KMS-11 (cell line): ENCODE measurements around the gene FTL.
"Not testable (repeated sequence)": the region's sequence is repeated elsewhere in the genome, so short reads cannot be mapped to it uniquely, and the experiment has no call there.

Source experiments
- H2AFZ ChIP-seq: fragments of 200-600 bp; sonication (generic); 2 replicates; pipeline ENCODE4 v1.6.1; 2016; ENCODE audit warnings: antibody characterized with exemption, mixed run types, low read depth
- H3K27ac ChIP-seq: fragments of 200-600 bp; sonication (generic); 2 replicates; pipeline ENCODE4 v1.6.1; 2016; ENCODE audit warnings: mild to moderate bottlenecking, mixed run types
- H3K27me3 ChIP-seq: fragments of 200-600 bp; sonication (generic); 2 replicates; pipeline ENCODE4 v1.6.1; 2017; ENCODE audit warnings: mild to moderate bottlenecking, low read depth, mixed run types, moderate library complexity; ENCODE audit not compliant: insufficient read depth
- H3K36me3 ChIP-seq: fragments of 200-600 bp; sonication (generic); 2 replicates; pipeline ENCODE4 v1.6.1; 2017; ENCODE audit warnings: mild to moderate bottlenecking, mixed run types; ENCODE audit not compliant: insufficient read depth
- H3K4me1 ChIP-seq: fragments of 200-600 bp; sonication (generic); 2 replicates; pipeline ENCODE4 v1.6.1; 2016; ENCODE audit warnings: mild to moderate bottlenecking, low read depth, mixed run types; ENCODE audit not compliant: poor library complexity, severe bottlenecking
- H3K4me2 ChIP-seq: fragments of 200-600 bp; sonication (generic); 2 replicates; pipeline ENCODE4 v1.7.0; 2016; ENCODE audit warnings: mild to moderate bottlenecking, mixed run types
- H3K4me3 ChIP-seq: fragments of 200-600 bp; sonication (generic); IDR thresholded peaks from 2 replicates; pipeline ENCODE4 v1.6.1; 2017; ENCODE audit warnings: low read depth, low read length, mixed read lengths; ENCODE audit not compliant: insufficient read depth
- H3K79me2 ChIP-seq: fragments of 200-600 bp; sonication (generic); 2 replicates; pipeline ENCODE4 v1.6.1; 2016; ENCODE audit warnings: low read depth, mixed run types; ENCODE audit not compliant: insufficient read depth
- H3K9ac ChIP-seq: fragments of 200-600 bp; sonication (generic); 2 replicates; pipeline ENCODE4 v1.6.1; 2016; ENCODE audit warnings: mild to moderate bottlenecking, mixed run types
- H4K20me1 ChIP-seq: fragments of 200-600 bp; sonication (generic); 2 replicates; pipeline ENCODE4 v1.6.1; 2016; ENCODE audit warnings: mild to moderate bottlenecking, mixed run types; ENCODE audit not compliant: insufficient read depth
- TF ChIP-seq, protein P1 (sequence below): fragments of 200-600 bp; sonication (generic); conservative IDR thresholded peaks from 2 replicates; pipeline ENCODE4 v1.6.1; 2017; ENCODE audit warnings: low read depth, mild to moderate bottlenecking, antibody characterized with exemption, low read length, moderate library complexity, mixed read lengths

FTL gene

DNA sequence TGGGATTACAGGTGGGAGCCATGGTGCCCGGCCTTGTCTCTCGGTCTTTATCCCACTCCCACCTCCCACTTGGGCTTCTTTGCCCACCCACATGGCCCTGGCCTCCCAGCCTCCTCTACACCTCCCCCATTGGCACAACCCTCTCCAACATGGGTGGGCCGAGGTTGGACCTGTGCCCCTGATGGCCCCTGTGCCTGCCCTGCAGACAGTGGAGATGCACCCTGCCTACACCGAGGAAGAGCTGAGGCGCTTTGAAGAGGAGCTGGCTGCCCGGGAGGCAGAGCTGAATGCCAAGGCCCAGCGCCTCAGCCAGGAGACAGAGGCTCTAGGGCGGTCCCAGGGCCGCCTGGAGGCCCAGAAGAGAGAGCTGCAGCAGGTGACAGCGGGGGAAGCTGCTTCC is 44.2 kb upstream of the FTL start:
- Histone ChIP-seq H3K4me2 (no peak overlapping the region), H3K79me2 (no peaks in the 10 kb centered on the region), H3K4me1 (no peaks in the 10 kb centered on the region), H4K20me1 (no peaks in the 10 kb centered on the region), H3K4me3 (no peak overlapping the region), H3K36me3 (no peaks in the 10 kb centered on the region), H3K27me3 (no peaks in the 10 kb centered on the region), H3K9ac (no peak overlapping the region), H2AFZ (no peak overlapping the region), H3K27ac (no peak overlapping the region)
- TF ChIP-seq, protein P1, sequence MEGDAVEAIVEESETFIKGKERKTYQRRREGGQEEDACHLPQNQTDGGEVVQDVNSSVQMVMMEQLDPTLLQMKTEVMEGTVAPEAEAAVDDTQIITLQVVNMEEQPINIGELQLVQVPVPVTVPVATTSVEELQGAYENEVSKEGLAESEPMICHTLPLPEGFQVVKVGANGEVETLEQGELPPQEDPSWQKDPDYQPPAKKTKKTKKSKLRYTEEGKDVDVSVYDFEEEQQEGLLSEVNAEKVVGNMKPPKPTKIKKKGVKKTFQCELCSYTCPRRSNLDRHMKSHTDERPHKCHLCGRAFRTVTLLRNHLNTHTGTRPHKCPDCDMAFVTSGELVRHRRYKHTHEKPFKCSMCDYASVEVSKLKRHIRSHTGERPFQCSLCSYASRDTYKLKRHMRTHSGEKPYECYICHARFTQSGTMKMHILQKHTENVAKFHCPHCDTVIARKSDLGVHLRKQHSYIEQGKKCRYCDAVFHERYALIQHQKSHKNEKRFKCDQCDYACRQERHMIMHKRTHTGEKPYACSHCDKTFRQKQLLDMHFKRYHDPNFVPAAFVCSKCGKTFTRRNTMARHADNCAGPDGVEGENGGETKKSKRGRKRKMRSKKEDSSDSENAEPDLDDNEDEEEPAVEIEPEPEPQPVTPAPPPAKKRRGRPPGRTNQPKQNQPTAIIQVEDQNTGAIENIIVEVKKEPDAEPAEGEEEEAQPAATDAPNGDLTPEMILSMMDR, result no peak

DNA sequence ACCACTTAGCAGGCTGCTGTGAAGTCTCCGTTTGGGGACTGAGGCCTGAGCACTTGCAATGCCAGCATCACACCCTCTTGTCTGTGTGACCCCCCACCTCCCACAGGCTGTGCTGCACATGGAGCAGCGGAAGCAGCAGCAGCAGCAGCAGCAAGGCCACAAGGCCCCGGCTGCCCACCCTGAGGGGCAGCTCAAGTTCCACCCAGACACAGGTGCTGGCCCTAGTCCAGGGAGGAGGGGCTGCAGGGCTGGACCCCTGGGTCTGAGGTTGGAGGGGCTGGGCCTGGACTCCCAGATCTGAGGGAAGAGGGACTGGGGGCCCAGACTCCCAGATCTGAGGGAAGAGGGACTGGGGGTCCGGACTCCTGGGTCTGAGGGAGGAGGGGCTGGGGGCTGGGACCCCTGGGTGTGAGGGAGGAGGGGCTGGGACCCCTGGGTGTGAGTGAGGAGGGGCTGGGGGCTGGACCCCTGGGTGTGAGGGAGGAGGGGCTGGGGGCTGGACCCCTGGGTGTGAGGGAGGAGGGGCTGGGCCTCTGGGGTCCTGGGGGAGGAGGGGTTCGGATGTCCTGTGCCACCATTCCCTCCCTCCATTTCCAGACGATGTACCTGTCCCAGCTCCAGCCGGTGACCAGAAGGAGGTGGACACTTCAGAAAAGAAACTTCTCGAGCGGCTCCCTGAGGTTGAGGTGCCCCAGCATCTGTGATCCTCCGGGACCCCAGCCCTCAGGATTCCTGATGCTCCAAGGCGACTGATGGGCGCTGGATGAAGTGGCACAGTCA is 43.2 kb upstream of the FTL start:
- Histone ChIP-seq H3K36me3 (no peaks in the 10 kb centered on the region), H3K9ac (no peak overlapping the region), H3K27me3 (no peaks in the 10 kb centered on the region), H3K4me2 (no peak overlapping the region), H3K4me3 (no peak overlapping the region), H2AFZ (no peak overlapping the region), H3K4me1 (no peaks in the 10 kb centered on the region), H3K79me2 (no peaks in the 10 kb centered on the region), H4K20me1 (no peaks in the 10 kb centered on the region), H3K27ac (no peak overlapping the region)
- TF ChIP-seq, protein P1, result no peak

DNA sequence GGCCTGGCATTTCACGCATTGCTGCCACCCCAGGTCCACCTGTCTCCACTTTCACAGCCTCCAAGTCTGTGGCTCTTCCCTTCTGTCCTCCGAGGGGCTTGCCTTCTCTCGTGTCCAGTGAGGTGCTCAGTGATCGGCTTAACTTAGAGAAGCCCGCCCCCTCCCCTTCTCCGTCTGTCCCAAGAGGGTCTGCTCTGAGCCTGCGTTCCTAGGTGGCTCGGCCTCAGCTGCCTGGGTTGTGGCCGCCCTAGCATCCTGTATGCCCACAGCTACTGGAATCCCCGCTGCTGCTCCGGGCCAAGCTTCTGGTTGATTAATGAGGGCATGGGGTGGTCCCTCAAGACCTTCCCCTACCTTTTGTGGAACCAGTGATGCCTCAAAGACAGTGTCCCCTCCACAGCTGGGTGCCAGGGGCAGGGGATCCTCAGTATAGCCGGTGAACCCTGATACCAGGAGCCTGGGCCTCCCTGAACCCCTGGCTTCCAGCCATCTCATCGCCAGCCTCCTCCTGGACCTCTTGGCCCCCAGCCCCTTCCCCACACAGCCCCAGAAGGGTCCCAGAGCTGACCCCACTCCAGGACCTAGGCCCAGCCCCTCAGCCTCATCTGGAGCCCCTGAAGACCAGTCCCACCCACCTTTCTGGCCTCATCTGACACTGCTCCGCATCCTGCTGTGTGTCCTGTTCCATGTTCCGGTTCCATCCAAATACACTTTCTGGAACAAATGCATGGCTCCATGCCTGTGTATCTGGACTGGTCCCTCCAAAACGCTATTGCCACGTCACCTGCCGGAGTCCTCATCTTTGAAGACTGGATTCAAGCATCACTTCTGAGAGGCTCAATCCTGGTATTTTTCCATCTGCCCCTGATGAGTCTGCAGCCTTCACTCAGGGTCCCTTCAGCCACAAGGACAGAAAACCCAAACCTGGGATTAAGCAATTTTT is 42.3 kb upstream of the FTL start:
- Histone ChIP-seq H3K27me3 (no peaks in the 10 kb centered on the region), H3K36me3 (no peaks in the 10 kb centered on the region), H3K4me2 (no peak overlapping the region), H2AFZ (no peak overlapping the region), H4K20me1 (no peaks in the 10 kb centered on the region), H3K4me1 (no peaks in the 10 kb centered on the region), H3K79me2 (no peaks in the 10 kb centered on the region), H3K9ac (no peak overlapping the region), H3K27ac (no peak overlapping the region), H3K4me3 (no peak overlapping the region)
- TF ChIP-seq, protein P1, result no peak

DNA sequence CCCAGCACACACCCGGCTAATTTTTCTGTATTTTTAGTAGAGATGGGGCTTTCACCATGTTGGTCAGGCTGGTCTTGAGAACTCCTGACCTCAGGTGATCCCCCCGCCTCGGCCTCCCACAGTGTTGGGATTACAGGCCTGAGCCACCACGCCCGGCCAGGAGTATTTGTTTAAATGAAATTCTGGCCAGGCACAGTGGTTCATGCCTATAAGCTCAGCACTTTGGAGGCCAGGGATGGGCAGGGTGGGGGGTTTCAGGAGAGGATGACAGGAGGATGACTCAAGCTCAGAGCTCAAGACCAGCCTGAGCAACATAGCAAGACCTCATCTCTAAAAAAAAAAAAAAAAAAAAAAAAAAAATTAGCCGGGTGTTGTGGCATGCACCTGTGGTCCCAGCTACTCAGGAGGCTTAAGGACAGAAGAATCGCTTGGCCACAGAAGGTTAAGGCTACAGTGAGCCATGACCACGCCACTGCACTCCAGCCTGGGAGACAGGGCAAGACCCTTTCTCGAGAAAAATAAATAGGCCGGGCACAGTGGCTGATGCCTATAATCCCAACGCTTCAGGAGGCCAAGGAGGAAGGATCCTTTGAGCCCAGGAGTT is 39.8 kb upstream of the FTL start:
- no peak overlapping the region for H3K4me3 ChIP-seq
- TF ChIP-seq, protein P1, result no peak
- H4K20me1 ChIP-seq, result no peaks in the 10 kb centered on the region
- no peak overlapping the region for H3K27ac ChIP-seq
- H2AFZ ChIP-seq, result no peak overlapping the region
- H3K9ac ChIP-seq, result no peak overlapping the region
- no peaks in the 10 kb centered on the region for H3K27me3 ChIP-seq
- no peaks in the 10 kb centered on the region for H3K4me1 ChIP-seq
- no peaks in the 10 kb centered on the region for H3K36me3 ChIP-seq
- H3K4me2 ChIP-seq, result no peak overlapping the region
- no peaks in the 10 kb centered on the region for H3K79me2 ChIP-seq

DNA sequence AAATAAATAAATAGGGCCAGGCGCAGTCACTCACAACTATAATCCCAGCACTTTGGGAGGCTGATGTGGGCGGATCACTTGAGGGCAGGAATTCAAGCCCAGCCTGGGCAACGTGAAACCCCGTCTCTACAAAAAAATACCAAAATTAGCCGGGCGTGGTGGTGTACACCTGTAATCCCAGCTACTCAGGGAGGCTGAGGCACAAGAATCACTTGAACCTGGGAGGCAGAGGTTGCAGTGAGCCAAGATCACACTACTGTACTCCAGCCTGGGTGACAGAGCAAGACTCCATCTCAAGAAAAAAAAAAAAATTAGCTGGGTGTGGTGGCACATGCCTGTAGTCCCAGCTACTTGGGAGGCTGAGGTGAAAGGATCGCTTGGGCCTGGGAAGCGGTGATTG is 39.2 kb upstream of the FTL start:
- H3K27ac ChIP-seq, H3K36me3 ChIP-seq, H3K27me3 ChIP-seq, H3K4me1 ChIP-seq, H3K4me3 ChIP-seq, H3K79me2 ChIP-seq, H2AFZ ChIP-seq, H3K4me2 ChIP-seq, H4K20me1 ChIP-seq, H3K9ac ChIP-seq: not testable (repeated sequence)
